GM19438 (cell line): Measurements from ENCODE around the gene SHANK2.

ENCODE experiments used
- ATAC-seq: cut with Tn5 transposase; IDR thresholded peaks from one replicate; pipeline ENCODE4 v1.9.1; 2021; ENCODE audit warnings: low read depth; ENCODE audit not compliant: unreplicated experiment

Gene SHANK2

DNA sequence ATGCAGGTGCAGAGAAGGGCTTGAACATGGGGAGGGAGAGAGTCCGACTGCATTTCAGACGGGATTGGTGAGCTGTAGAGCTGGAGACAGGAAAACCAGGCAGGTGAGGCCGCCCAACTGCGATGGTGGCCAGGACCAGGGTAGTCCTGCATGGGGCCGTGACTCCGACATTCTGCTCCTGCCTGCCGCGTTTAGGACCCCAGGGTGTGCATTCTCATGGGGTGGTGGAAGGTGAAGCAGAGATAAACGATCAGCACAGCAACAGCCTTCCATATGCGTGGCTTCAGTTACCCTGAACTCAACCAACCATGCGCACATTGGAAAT lies 29.3 kb downstream of the SHANK2 start:
- ATAC-seq, result no peak

DNA sequence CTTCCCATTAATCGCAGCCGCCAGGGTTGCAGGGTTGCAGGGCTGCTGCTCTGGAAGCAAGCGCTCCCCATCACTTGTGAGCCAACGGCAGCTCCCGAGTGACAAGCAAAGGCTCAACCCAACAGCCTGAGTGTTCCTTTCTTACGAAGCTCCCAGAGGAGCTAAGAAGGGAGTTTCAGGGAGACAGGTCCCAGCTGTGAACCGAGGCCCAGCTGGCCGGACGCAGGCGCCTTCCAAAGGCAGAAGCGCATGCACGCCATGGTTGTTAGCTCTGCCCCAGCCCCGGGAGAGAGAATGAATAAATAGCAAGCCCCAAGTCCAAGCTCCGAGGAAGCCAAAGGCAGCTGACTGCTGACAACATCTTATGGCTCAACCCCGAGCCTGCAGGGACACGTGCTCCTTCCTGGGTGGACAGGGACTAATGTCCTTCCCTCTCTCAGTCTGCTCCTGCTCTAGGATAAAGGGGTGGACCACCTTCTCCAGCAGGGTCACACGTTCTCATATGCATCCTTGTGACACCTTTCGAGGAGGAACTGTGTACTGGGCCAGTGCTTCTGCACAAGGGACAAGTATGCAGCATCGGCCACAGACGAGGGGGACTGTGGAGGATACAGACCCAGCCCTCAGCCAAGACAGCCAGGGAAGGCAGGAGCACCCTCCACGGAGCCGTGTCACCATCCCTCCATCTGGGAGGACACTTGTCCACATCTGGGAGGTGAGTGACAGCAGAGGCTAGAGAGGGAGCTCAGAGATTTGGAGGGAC lies 29.9 kb downstream of the SHANK2 start:
- ATAC-seq, result no peak

- ATAC-seq, result no peak
Observed at GRCh38 chr11:71221821-71222220, 30.6 kb downstream of the SHANK2 start.

DNA sequence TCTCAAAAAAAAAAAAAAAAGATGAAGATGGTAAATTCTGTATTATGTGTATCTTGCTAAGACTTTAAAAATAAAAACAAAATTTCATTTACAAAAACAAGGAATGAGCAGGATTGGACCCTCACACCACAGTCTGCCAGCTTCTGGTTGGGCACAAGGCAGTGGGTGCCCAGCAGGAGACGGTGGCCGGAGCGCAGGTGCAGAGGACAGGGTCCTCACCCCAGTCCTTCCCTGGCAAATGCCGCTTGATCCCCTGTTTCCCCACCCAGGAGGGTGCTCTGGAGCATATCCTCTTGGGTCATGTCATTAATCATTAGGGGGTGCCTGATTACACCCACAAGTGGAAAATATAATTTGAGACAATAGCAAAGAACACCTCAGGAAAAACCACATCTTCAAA lies 31.2 kb downstream of the SHANK2 start:
- no peak for ATAC-seq

GRCh38 chr11:71218789-71219499 lies 33.4 kb downstream of the SHANK2 start:
- no peak for ATAC-seq

- no peak for ATAC-seq
Observed at GRCh38 chr11:71215425-71215965, 36.9 kb downstream of the SHANK2 start.

DNA sequence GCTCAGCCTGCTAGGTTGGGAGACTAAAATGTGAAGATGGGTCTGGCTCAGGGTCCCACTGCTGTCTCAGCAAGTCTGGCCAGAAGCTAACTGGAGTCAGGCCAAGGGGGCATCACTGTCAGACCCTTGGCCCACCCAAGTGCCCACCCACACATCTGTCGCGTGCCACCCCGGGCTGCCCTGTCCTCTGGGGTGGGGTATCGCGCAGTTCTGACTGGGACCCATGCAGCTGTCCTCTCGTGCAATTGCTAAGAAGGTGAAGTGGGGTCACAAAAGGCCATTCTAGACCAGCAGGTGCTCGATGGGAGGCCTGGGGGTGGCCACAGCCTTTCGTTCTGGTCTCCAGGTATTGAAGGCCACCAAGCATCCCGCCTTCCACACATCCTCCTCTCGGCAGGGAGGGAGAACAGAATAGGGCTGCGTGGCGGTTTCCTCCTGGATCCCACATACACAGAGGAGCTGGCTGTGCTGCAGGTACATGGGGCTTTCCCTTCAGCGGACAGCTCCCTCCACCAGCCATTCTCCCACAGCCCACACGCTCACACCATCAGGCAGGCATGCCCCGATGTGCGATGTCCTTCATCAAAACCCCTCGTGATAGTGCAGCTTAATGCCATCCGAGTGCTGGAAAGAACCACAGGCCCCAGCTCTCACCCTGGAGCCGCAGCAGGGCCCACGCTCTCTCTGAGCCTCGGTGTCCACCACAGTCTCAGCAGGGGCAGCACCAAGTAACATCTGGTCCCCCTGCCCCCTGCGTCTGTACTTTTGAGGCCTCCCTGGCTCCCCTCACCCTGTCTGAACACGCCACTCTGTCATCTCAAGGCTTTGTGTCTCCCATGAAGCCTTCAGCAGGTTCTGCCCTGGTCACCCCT lies 37.6 kb downstream of the SHANK2 start:
- ATAC-seq, result no peak

- no peak for ATAC-seq
Observed at GRCh38 chr11:71213696-71214552, 38.5 kb downstream of the SHANK2 start.

GRCh38 chr11:71212871-71213559 lies 39.4 kb downstream of the SHANK2 start:
- no peak for ATAC-seq

DNA sequence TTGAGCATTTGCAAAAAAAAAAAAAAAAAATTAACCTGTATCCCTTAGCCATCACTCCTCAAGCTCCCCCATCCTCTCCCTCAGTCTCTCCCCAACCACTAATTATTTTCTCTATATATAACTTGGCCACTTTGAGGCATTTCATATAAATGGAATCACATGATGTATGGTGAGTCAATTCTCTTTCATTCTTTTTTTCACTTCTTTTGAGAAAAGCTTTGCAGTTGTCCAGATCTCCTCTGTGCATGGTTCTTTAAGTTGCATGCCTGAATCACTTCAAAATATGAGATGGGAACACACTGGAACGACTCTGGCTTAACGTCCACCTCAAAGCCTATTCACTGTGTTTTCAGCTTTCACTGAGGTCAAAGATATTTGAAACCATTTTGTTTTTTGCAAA lies 40.7 kb downstream of the SHANK2 start:
- no peak for ATAC-seq

DNA sequence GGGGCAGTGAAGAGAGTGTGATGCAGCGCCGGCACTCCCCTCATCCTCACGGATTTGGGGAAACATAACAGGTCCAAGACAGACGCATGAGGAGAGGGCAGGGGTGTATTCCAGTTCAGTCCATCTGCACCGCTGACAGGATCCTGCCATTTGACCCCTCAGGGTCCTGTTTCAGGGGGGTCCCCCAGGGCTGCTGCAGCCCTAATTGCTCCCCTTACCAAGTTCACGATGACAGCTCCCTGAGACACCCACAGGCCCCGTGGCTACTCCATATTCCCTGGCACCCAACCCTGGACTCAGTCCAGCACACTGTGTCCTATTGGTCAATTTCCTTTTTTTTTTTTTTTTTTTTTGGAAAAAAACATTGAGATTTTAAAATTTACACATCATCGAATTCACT lies 41.5 kb downstream of the SHANK2 start:
- ATAC-seq, result no peak

GRCh38 chr11:71209656-71210055 lies 42.7 kb downstream of the SHANK2 start:
- ATAC-seq, result no peak

- ATAC-seq, result no peak
Observed at GRCh38 chr11:71209181-71209580, 43.2 kb downstream of the SHANK2 start.

DNA sequence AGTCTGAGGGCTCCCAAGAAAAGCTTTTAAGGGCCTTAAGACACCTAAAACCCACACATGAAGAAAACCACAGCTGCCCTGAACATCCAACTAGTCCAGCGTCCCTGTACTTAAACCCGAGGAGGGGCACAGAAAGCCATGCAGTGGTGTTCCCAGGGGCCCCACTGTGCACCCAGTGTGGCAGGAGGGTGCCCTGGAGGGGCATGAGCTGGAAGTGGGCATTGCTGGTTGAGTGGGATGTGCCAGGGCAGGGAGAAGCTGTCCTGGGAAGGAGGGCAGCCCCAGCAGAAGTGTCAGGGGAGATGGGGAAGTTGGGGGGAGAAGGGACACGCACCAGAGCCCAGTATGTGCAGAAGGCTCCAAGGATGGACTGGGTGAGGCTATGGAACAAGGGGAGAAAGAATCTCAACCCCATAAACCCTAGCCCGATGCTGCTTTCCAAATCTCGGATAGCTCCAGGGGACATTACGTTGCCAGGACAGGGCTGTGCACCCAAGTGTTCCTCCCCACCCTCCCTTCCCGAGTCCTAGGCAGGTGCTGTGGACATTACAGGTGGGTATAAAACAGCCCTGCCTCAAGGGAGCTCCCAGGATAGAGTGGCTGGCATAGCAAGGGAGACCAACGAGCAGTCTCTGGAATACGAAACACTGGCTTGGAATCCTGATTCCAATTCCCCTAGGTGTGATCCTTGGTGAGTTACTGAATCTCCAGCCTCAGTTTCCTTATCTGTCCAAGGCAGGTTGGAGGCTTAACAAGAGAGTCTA lies 44.2 kb downstream of the SHANK2 start:
- no peak for ATAC-seq

- no peak for ATAC-seq
Observed at GRCh38 chr11:71207563-71207962, 44.8 kb downstream of the SHANK2 start.

- no peak for ATAC-seq
Observed at GRCh38 chr11:71206186-71206585, 46.2 kb downstream of the SHANK2 start.

DNA sequence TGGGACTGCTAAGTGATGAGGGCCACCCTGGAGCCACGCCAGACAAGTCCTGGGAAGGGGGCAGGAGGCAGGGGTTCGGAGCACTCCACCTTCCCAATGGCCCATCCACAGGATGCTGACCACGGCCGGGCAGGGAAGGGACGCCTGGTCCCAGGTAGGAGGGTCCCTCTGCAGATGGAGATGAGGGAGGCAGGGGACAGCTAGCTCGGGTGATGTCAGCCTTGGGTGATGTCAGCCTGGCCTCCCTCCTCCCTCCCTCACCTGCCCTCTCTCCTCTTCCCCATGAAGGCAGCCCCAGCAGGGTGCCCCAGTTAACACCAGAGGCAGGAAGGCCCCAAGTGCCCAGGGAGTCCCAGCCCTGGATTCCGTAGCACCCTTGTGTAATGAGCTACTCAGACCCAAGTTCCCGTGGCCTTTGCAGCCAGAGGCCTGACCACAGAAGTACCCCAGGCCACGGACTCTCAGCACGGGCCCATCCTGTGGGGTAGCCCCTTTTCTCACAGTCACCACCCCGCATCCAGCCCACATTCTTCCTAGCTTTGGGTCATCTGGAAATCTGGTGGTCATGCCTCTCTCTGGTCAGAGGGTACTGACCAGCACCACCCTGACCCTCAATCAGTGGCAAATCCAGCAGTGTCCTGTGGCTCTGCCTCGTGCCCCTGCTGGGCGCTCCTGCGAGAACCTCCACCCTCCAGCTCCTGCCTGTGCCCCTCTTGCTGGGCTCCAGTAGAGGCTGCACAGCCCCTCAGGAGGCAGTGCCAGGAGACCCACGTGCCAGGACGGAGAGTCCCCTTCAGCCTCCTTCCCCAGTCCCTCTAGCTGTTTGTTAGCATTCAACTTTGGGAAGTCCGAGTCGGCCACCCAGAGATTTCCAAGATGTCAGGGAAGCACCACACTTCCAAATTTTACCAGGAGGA lies 47.4 kb downstream of the SHANK2 start:
- ATAC-seq, result no peak

GRCh38 chr11:71204294-71204693 lies 48.1 kb downstream of the SHANK2 start:
- no peak for ATAC-seq
